ENCODE data around the gene CAMSAP1.
"Not testable (repeated sequence)": the region's sequence is repeated elsewhere in the genome, so short reads cannot be mapped to it uniquely, and the experiment has no call there.

Gene CAMSAP1, protein sequence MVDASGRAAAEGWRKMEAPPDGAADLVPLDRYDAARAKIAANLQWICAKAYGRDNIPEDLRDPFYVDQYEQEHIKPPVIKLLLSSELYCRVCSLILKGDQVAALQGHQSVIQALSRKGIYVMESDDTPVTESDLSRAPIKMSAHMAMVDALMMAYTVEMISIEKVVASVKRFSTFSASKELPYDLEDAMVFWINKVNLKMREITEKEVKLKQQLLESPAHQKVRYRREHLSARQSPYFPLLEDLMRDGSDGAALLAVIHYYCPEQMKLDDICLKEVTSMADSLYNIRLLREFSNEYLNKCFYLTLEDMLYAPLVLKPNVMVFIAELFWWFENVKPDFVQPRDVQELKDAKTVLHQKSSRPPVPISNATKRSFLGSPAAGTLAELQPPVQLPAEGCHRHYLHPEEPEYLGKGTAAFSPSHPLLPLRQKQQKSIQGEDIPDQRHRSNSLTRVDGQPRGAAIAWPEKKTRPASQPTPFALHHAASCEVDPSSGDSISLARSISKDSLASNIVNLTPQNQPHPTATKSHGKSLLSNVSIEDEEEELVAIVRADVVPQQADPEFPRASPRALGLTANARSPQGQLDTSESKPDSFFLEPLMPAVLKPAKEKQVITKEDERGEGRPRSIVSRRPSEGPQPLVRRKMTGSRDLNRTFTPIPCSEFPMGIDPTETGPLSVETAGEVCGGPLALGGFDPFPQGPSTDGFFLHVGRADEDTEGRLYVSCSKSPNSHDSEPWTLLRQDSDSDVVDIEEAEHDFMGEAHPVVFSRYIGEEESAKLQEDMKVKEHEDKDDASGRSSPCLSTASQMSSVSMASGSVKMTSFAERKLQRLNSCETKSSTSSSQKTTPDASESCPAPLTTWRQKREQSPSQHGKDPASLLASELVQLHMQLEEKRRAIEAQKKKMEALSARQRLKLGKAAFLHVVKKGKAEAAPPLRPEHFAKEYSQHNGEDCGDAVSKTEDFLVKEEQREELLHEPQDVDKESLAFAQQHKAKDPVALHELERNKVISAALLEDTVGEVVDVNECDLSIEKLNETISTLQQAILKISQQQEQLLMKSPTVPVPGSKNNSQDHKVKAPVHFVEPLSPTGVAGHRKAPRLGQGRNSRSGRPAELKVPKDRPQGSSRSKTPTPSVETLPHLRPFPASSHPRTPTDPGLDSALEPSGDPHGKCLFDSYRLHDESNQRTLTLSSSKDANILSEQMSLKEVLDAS (N-terminal part only)

DNA sequence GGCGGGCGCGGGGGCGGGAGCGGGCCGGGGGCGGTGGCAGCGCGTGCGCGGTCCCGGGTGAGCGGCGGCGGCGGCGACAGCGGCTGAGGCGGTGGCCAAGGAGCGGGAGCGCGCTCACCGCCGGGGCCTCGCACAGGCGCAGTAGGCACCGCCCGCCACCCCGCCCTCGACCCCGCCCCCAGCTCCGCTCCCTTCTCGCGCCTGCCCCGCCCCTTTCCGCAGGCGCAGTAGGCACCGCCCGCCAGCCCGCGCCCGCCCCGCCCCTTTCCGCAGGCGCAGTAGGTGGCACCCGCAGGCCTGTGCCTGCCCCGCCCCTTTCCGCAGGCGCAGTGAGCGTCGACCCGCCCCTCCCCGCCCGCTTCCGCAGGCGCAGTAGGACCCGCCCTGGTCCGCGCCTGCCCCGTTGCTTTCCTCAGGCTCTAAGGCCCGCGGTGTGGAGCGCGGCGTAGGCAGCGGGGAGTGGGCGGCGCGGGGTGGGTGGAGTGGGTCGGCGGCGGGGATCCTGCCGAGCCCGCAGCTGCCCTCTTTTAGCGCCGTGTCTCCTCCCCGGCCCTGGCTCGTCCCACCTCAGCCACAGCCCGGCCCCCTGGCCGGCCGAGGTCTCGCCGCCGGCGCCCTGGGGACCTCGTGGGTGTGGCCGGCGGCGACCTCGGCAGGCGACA, at the start of gene CAMSAP1:
TSS of gene CAMSAP1 (minus strand) at position 116 of the 662 bp plus-strand sequence. CDS start 387 bp downstream, outside the sequence.
- H3K4me3 ChIP-seq (ENCODE audit: control insufficient read depth, low read depth, low read length) = peak within 1 kb of the TSS; percentile 86
- TF ChIP-seq, protein P1, sequence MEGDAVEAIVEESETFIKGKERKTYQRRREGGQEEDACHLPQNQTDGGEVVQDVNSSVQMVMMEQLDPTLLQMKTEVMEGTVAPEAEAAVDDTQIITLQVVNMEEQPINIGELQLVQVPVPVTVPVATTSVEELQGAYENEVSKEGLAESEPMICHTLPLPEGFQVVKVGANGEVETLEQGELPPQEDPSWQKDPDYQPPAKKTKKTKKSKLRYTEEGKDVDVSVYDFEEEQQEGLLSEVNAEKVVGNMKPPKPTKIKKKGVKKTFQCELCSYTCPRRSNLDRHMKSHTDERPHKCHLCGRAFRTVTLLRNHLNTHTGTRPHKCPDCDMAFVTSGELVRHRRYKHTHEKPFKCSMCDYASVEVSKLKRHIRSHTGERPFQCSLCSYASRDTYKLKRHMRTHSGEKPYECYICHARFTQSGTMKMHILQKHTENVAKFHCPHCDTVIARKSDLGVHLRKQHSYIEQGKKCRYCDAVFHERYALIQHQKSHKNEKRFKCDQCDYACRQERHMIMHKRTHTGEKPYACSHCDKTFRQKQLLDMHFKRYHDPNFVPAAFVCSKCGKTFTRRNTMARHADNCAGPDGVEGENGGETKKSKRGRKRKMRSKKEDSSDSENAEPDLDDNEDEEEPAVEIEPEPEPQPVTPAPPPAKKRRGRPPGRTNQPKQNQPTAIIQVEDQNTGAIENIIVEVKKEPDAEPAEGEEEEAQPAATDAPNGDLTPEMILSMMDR (IDR thresholded peaks at IDR 0.05; ENCODE audit: control insufficient read depth, insufficient read depth, low read depth, low read length, missing control alignments) = no peak
- peak; percentile 52 for DNase-seq (ENCODE audit: low read depth)

DNA sequence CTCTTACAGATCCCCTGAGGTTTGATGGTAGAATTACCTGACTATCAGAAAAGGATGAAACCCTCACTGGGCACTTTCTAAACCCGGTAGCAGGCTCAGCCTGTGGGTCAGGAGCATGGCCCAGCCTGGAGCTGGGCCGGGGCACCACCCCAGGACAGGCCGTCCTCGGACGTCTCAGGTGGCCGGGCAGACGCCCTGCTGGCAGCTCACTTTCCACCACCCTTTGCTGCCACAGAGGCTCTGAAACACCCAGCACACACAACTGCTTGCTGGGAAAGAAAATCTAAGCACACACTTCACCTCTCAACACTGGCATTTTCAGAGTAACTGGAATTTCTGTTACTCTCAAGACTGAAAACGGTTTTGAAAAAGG, 49.4 kb upstream of the CAMSAP1 start:
- no peak for DNase-seq (ENCODE audit: low read depth)
- H3K4me3 ChIP-seq (ENCODE audit: control insufficient read depth, low read depth, low read length) = no peak overlapping the region
- TF ChIP-seq, protein P1 (IDR thresholded peaks at IDR 0.05; ENCODE audit: control insufficient read depth, insufficient read depth, low read depth, low read length, missing control alignments) = no peak

DNA sequence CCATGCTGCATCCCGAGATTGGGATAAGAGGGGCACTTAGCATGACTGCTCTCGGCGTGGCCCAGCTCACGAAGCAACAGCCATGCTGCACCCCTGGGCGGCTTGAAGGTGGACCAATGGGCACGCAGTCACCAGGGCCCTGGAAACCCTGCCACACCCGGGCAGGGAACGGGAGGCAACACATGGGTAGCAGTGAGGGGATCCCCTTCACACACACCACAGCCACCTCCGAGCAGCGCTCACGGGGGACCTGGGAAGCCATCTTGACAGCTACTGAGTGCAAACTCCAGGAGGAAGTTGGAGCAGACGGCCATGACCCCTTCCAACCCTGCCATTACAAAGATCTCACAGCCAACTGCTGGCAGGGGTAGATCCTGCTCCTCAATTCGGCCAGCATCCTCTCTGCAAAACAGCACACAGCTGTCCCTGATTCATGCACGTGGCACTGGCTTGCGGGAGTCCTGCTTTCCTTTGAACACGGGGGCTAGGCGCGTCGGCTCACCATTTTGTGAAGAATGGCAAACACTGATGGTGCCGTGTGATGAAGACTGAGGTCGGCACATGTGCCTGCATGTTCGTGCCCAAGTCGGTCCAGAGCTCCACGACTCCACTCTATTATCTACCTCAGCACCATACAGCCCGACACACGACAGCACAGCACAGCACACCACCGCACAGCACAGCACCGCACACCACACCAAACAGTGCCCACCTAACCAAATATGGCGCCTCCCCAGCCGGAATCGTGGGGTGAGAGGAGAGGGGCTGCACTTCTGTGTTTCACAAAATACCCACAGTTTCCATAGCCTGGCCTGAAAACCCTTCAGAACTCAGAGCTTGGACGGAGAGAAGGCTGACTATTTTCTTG, 48.8 kb upstream of the CAMSAP1 start:
- H3K4me3 ChIP-seq (ENCODE audit: control insufficient read depth, low read depth, low read length) = no peak overlapping the region

DNA sequence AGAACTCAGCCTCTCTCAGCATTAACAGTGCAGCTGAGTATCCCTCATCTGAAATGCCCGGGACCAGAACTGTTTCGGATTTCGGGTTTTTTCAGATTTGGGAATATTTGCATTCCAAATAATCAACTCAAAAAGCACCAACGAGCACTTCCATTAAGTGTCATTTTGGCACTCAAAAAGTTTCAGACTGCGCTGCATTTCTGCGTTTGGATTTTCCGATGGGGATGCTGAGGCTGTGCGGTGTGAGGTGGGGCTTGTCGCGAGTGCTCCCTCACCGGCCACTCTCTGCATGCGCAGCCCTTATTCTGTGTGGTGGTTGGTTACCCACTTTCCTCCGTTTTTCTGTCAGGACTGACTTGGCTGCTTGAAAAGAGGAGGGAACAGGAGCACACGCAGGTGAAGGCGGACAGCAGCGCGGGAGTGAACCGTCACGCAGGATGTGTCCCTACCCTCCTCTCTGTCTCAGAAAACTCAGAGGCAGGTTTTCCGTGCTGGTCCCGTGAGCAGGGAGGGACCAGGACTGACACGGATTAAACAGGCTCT, 45.4 kb upstream of the CAMSAP1 start:
- no peak for DNase-seq (ENCODE audit: low read depth)
- TF ChIP-seq, protein P1 (IDR thresholded peaks at IDR 0.05; ENCODE audit: control insufficient read depth, insufficient read depth, low read depth, low read length, missing control alignments) = no peak
- no peak overlapping the region for H3K4me3 ChIP-seq (ENCODE audit: control insufficient read depth, low read depth, low read length)

More for the DNA sequence above, 48.8 kb upstream of the CAMSAP1 start:
- DNase-seq (ENCODE audit: low read depth) = no peak
- TF ChIP-seq, protein P1 (IDR thresholded peaks at IDR 0.05; ENCODE audit: control insufficient read depth, insufficient read depth, low read depth, low read length, missing control alignments) = no peak

DNA sequence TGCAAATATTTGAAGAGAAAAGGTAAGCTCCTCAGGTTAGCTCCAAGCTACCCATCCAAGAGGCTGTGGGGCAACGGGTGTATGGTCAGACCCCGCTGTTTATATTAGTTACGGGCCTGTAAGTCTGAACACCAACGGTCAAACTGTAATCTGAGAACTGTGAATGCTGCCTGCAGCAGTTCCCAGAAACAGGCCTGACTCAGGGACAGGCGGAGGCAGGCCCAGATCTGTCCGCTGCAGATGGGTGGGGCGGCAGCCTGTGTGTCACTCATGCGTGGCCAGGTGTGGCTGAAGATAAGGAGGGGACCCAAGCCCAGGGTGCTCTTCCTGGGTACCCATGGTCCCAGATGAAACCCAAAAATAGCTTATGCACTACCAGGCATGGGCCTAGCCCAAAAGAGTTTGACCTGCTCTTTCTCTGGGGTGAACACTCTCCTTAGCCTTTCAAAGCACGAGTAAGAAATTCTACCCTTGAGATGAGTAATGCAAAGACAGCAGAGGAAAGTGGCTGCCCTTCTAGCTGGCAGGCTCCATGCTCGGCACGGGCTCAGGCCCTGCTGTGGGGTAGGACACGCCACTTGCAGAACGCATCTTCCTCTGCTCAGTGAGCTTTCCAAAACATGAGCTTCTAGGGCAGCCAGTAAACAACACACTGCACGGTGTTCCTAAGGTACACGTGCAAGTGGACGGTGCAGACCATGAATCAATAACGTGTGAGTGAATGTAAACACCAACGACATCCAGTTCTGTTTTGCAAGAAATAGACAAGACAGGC, 44.7 kb upstream of the CAMSAP1 start:
- H3K4me3 ChIP-seq (ENCODE audit: control insufficient read depth, low read depth, low read length) = no peak overlapping the region
- no peak for DNase-seq (ENCODE audit: low read depth)
- TF ChIP-seq, protein P1 (IDR thresholded peaks at IDR 0.05; ENCODE audit: control insufficient read depth, insufficient read depth, low read depth, low read length, missing control alignments) = no peak

DNA sequence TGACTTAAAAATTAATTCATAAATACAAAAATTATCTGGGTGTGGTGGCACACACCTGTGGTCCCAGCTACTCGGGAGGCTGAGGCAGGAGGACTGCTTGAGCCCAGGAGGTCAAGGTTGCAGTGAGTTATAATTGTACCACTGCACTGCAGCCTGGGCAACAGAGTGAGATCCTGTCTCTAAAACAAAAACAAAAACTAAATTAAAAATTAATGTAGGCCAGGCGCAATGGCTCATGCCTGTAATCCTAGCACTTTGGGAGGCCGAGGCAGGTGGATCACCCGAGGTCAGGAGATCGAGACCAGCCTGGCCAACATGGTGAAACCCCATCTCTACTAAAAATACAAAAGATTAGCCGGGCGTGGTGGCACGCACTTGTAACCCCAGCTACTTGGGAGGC, 44.0 kb upstream of the CAMSAP1 start:
- H3K4me3 ChIP-seq (ENCODE audit: control insufficient read depth, low read depth, low read length); DNase-seq (ENCODE audit: low read depth): not testable (repeated sequence)

DNA sequence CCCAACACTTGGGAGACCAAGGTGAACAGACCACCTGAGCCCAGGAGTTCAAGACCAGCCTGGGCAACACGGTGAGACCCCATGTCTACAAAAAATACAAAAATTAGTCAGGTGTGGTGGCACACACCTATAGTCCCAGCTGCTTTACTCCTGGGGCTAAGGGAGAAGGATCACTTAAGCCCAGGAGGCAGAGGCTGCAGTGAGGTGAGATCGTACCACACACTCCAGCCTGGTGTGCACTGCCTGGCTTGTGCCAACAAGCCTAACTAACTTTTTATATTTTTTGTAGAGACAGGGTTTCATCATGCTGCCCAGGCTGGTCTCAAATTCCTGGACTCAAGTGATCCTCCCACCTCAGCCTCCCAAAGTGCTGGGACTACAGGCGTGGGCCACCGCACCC, 43.5 kb upstream of the CAMSAP1 start:
- not testable (repeated sequence) for DNase-seq (ENCODE audit: low read depth); H3K4me3 ChIP-seq (ENCODE audit: control insufficient read depth, low read depth, low read length)
